ENCODE data around the gene HPS4.

The HPS4 gene

DNA sequence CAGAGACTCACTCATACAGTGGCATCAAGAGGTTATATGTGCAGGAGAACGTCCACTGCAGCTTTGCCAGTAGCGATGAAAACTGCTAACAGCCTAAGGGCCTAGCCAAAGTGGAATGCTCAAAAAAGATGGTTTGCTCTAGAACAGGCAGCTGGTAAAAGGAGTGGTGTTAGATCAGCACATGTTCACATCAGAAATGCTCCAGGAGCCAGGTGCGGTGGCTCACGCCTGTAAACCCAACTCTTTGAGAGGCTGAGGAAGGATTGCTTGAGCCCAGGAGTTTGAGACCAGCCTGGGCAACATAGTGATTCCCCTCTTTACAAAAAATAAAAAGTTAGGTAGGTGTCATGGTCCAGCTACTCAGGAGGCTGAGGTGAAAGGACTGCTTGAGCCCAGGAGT lies 39.0 kb upstream of the HPS4 start:
- no peak overlapping the region for H3K27ac ChIP-seq
- TF ChIP-seq, protein P1, sequence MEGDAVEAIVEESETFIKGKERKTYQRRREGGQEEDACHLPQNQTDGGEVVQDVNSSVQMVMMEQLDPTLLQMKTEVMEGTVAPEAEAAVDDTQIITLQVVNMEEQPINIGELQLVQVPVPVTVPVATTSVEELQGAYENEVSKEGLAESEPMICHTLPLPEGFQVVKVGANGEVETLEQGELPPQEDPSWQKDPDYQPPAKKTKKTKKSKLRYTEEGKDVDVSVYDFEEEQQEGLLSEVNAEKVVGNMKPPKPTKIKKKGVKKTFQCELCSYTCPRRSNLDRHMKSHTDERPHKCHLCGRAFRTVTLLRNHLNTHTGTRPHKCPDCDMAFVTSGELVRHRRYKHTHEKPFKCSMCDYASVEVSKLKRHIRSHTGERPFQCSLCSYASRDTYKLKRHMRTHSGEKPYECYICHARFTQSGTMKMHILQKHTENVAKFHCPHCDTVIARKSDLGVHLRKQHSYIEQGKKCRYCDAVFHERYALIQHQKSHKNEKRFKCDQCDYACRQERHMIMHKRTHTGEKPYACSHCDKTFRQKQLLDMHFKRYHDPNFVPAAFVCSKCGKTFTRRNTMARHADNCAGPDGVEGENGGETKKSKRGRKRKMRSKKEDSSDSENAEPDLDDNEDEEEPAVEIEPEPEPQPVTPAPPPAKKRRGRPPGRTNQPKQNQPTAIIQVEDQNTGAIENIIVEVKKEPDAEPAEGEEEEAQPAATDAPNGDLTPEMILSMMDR (conservative IDR thresholded peaks at IDR 0.05): no peak

DNA sequence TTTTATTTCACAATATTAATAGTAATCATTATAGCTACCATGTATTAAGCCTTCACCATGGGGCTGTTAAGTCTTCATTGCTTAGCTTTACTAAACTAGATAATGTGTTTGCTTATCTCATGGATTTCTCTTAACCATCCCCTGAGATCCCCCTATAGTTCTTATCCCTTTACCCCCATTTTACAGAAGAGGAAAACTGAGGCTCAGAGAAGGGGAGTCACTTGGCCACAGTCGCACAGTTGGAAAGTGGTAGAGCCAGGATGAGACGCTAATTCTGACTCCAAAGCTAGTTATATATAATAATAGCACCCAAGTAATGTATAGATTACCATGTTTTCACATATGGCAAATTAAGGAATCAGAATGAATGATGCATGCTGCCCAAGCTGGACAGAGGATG lies 38.4 kb upstream of the HPS4 start:
- TF ChIP-seq, protein P1 (conservative IDR thresholded peaks at IDR 0.05): no peak

DNA sequence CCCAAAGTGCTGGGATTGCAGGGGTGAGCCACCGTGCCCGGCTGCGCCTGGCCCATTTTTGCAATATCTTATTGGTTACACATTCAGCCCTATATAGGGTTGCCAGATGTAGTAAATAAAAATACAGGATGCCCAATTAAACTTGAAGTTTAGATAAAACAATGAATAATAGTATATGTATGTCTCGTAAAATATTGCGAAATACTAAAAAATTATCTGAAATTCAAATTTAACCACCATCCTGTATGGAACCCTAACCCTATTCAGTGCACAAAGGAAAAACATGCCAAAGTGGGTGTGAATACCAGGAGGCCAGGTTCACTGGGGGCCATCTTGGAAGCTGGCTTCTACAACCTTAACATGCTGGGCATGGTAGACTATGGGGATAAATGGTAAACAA lies 33.8 kb upstream of the HPS4 start:
- TF ChIP-seq, protein P1 (conservative IDR thresholded peaks at IDR 0.05): no peak
- H3K27ac ChIP-seq: no peak overlapping the region

More for the DNA sequence above, 38.4 kb upstream of the HPS4 start:
- no peak overlapping the region for H3K27ac ChIP-seq

DNA sequence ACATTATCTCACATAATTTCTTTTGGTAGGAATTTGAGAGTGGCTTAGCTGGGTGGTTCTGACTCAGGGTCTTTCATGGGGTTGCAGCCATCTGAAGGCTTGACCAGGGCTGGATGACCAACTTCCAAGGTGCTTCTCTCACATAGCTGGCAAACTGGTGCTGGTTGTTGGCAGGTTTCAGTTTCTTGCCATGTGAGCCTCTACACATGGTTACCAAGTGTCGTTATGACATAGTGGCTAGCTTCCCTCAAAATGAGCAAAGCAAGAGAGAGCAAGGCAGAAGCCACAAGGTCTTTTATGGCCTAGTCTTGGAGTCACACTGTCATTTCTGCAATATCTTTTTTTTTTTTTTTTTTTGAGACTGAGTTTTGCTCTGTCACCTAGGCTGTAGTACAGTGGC lies 32.9 kb upstream of the HPS4 start:
- TF ChIP-seq, protein P1 (conservative IDR thresholded peaks at IDR 0.05): no peak
- H3K27ac ChIP-seq: no peak overlapping the region

DNA sequence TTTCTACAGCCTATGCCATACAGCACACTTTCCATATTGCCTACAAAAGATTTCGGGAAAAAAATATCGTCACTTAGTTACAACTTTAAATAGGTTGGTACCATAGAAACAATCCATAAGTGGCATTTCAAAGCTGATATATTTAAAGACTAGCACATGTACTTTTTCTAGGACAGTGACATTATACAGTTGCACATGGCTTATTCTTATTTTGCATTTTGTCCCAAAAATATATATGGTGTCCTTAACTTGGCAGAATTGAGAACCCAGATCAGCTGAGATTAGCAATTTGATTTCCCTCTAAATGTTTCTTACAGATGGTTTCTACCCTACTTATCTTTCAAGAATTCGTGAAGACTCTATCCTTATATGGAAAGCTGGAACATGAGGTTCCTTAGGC lies 32.3 kb upstream of the HPS4 start:
- H3K27ac ChIP-seq: no peak overlapping the region
- TF ChIP-seq, protein P1 (conservative IDR thresholded peaks at IDR 0.05): no peak

DNA sequence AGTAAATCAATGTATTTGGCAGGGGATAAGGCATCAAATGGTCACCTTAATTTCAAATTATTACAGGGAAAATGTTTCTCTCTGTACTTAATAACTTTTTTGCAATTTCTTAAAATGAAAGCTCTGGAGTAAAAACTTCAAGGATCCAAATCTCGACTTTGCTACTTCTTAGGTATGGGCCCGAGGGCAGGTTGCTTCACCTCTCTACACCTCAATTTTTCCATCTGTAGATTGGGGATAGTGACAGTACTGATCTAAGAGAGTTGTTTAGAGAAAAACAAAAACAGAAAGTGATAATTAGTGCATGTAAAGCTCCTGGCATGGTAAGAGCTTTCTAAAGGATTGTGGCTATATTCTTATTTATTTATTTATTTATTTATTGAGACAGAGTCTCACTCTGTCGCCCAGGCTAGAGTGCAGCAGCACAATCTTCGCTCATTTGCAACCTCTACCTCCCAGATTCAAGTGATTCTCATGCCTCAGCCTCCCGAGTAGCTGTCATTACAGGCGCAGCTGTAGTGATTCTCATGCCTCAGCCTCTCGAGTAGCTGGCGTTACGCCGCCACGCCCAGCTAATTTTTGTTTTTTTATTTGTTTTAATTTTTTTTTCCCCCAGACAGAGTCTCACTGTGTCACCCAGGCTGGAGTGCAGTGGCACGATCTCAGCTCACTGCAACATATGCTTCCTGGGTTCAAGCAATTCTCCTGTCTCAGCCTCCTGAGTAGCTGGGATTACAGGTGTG lies 31.0 kb upstream of the HPS4 start:
- H3K27ac ChIP-seq: no peak overlapping the region
- TF ChIP-seq, protein P1 (conservative IDR thresholded peaks at IDR 0.05): no peak

DNA sequence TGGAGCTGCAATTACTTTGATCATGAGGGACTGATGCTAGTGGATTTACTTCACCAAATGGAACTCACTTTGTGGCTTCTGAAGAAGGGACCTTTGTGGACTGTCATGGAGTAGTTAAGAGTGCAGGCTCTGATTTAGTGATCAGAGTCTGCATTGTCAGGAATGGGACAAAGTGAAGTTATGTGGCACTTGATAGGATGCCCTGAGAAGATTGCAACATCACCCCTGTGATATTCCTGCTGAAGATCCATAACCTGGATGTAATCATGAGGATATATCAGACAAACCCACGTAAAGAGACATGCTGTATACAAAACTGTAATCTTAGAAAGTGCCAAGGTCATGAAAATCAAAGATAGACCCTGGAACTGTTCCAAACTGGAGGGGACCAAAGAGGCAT lies 30.3 kb upstream of the HPS4 start:
- H3K27ac ChIP-seq: no peak overlapping the region
- TF ChIP-seq, protein P1 (conservative IDR thresholded peaks at IDR 0.05): no peak

Measured in VCaP (cell line).